H9 (cell line): ENCODE results near the gene PCBP4. TPM values are rescaled to one million over a fixed set of nuclear protein-coding genes. Genes with fewer than 3 reads are reported as not detected.

Experiments
- DNase-seq: peaks from one replicate; pipeline ENCODE4 v3.0.0-alpha.2; 2017
- H2AFZ ChIP-seq: one replicate; pipeline ENCODE4 v1.6.1; 2013; ENCODE audit warnings: mild to moderate bottlenecking, low read length, control low read depth, moderate library complexity
- H2AK5ac ChIP-seq: 2 replicates; pipeline ENCODE4 v1.6.1; 2013; ENCODE audit warnings: low read length, control low read depth, mixed read lengths; ENCODE audit not compliant: insufficient read length
- H2BK120ac ChIP-seq: one replicate; pipeline ENCODE4 v1.6.1; 2013; ENCODE audit warnings: low read depth, mild to moderate bottlenecking, low read length, control low read depth, inconsistent platforms; ENCODE audit not compliant: poor library complexity, severe bottlenecking
- H2BK12ac ChIP-seq: 2 replicates; pipeline ENCODE4 v1.6.1; 2013; ENCODE audit warnings: low read length, control low read depth, mixed read lengths, low read depth; ENCODE audit not compliant: insufficient read length
- H2BK15ac ChIP-seq: 2 replicates; pipeline ENCODE4 v1.6.1; 2013; ENCODE audit warnings: low read depth, low read length, control low read depth
- H2BK20ac ChIP-seq: one replicate; pipeline ENCODE4 v1.6.1; 2013; ENCODE audit warnings: low read depth, mild to moderate bottlenecking, low read length, control low read depth, inconsistent platforms; ENCODE audit not compliant: poor library complexity, severe bottlenecking
- H2BK5ac ChIP-seq: 2 replicates; pipeline ENCODE4 v1.6.1; 2013; ENCODE audit warnings: low read length, control low read depth, mixed read lengths; ENCODE audit not compliant: insufficient read length
- H3K14ac ChIP-seq: 2 replicates; pipeline ENCODE4 v1.6.1; 2013; ENCODE audit warnings: low read length, control low read depth; ENCODE audit not compliant: insufficient read depth
- H3K18ac ChIP-seq: 2 replicates; pipeline ENCODE4 v1.6.1; 2013; ENCODE audit warnings: low read depth, mild to moderate bottlenecking, mixed read lengths, low read length, control low read depth; ENCODE audit not compliant: insufficient read length
- H3K23ac ChIP-seq: 2 replicates; pipeline ENCODE4 v1.6.1; 2013; ENCODE audit warnings: low read length, control low read depth, mixed read lengths, low read depth; ENCODE audit not compliant: insufficient read length
- H3K23me2 ChIP-seq: 2 replicates; pipeline ENCODE4 v1.6.1; 2013; ENCODE audit warnings: low read depth, mild to moderate bottlenecking, mixed read lengths, low read length, control low read depth; ENCODE audit not compliant: insufficient read length, poor library complexity, severe bottlenecking
- H3K27ac ChIP-seq: 2 replicates; pipeline ENCODE4 v1.5.1; 2013; ENCODE audit warnings: low read length, control low read depth, mixed read lengths, low read depth; ENCODE audit not compliant: insufficient read length
- H3K27me3 ChIP-seq: 2 replicates; pipeline ENCODE4 v1.6.1; 2013; ENCODE audit warnings: low read length, control low read depth, inconsistent platforms; ENCODE audit not compliant: insufficient read depth
- H3K4ac ChIP-seq: 2 replicates; pipeline ENCODE4 v1.6.1; 2013; ENCODE audit warnings: low read depth, mild to moderate bottlenecking, control low read depth, inconsistent platforms, low read length, moderate library complexity
- H3K4me1 ChIP-seq: 2 replicates; pipeline ENCODE4 v1.6.1; 2013; ENCODE audit warnings: low read length, control low read depth, inconsistent platforms; ENCODE audit not compliant: insufficient read depth
- H3K4me2 ChIP-seq: 2 replicates; pipeline ENCODE4 v1.6.1; 2013; ENCODE audit warnings: low read length, control low read depth, mixed read lengths; ENCODE audit not compliant: insufficient read length, insufficient read depth
- H3K56ac ChIP-seq: 2 replicates; pipeline ENCODE4 v1.6.1; 2013; ENCODE audit warnings: low read depth, mild to moderate bottlenecking, mixed read lengths, low read length, control low read depth; ENCODE audit not compliant: insufficient read length
- H3K79me1 ChIP-seq: 2 replicates; pipeline ENCODE4 v1.6.1; 2013; ENCODE audit warnings: low read depth, mild to moderate bottlenecking, moderate library complexity, low read length, control low read depth, inconsistent platforms; ENCODE audit not compliant: insufficient read depth, poor library complexity, severe bottlenecking
- H3K79me2 ChIP-seq: 2 replicates; pipeline ENCODE4 v1.6.1; 2013; ENCODE audit warnings: low read length, control low read depth, inconsistent platforms; ENCODE audit not compliant: insufficient read depth
- H3K9ac ChIP-seq: 2 replicates; pipeline ENCODE4 v1.6.1; 2013; ENCODE audit warnings: low read length, control low read depth, mixed read lengths; ENCODE audit not compliant: insufficient read length; ENCODE audit errors: extremely low read depth
- H3K9me3 ChIP-seq: one replicate; pipeline ENCODE4 v1.6.1; 2013; ENCODE audit warnings: low read depth, low read length, inconsistent platforms; ENCODE audit not compliant: control insufficient read depth
- H3T11ph ChIP-seq: one replicate; pipeline ENCODE4 v1.6.1; 2013; ENCODE audit warnings: mild to moderate bottlenecking, low read length, control low read depth, inconsistent platforms
- H4K20me1 ChIP-seq: one replicate; pipeline ENCODE4 v1.6.1; 2013; ENCODE audit not compliant: control insufficient read depth, insufficient read length, insufficient read depth
- H4K5ac ChIP-seq: 2 replicates; pipeline ENCODE4 v1.6.1; 2013; ENCODE audit warnings: low read depth, mild to moderate bottlenecking, mixed read lengths, low read length, control low read depth; ENCODE audit not compliant: insufficient read length
- H4K8ac ChIP-seq: replicated peaks from 2 replicates; pipeline ENCODE4 v1.6.1; 2013; ENCODE audit warnings: low read length, control low read depth, mixed read lengths, low read depth; ENCODE audit not compliant: insufficient read length
- H4K91ac ChIP-seq: 2 replicates; pipeline ENCODE4 v1.6.1; 2013; ENCODE audit warnings: low read depth, mild to moderate bottlenecking, moderate library complexity, mixed read lengths, low read length, control low read depth; ENCODE audit not compliant: insufficient read length
- H3K27ac Mint-ChIP-seq, 3 experiments: 2 replicates in 2 of 3; 3 replicates in 1 of 3; pipeline ENCODE4 v1.8.0; 2020 to 2021; ENCODE audit warnings: mixed read lengths in 3 of 3, mild to moderate bottlenecking in 1 of 3, moderate library complexity in 1 of 3
- H3K27me3 Mint-ChIP-seq: 2 replicates; pipeline ENCODE4 v1.8.0; 2021; ENCODE audit warnings: low read depth, mild to moderate bottlenecking, moderate library complexity, mixed read lengths
- H3K36me3 Mint-ChIP-seq, 3 experiments: 2 replicates in 2 of 3; 3 replicates in 1 of 3; pipeline ENCODE4 v1.8.0; 2020 to 2021; ENCODE audit warnings: low read depth in 3 of 3, mixed read lengths in 3 of 3; ENCODE audit not compliant: insufficient read depth in 1 of 3
- H3K4me1 Mint-ChIP-seq, 2 experiments: 2 replicates each; pipeline ENCODE4 v1.8.0; 2020; ENCODE audit warnings: mixed read lengths in 2 of 2
- H3K4me3 Mint-ChIP-seq, 2 experiments: 2 replicates in 1 of 2; 3 replicates in 1 of 2; pipeline ENCODE4 v1.8.0; 2020 to 2021; ENCODE audit warnings: mild to moderate bottlenecking in 2 of 2, mixed read lengths in 2 of 2, moderate library complexity in 1 of 2
- H3K9me3 Mint-ChIP-seq, 2 experiments: 2 replicates in 1 of 2; 3 replicates in 1 of 2; pipeline ENCODE4 v1.8.0; 2020; ENCODE audit warnings: mild to moderate bottlenecking in 2 of 2, mixed read lengths in 2 of 2, moderate library complexity in 1 of 2
- WGBS: extraction: QIAGEN DNeasy Blood & Tissue Kit; methylation state at CpG from one replicate; pipeline ENCODE4 v1.1.7; 2013; ENCODE audit warnings: missing lambda C conversion rate, low lambda C conversion rate, mixed read lengths; ENCODE audit not compliant: insufficient read length; ENCODE audit errors: extremely low coverage; 5-methylcytosine and 5-hydroxymethylcytosine counted together
- total RNA-seq: library from RNA; stranded (reverse); gene quantifications from 2 replicates; pipeline ENCODE4 v1.2.1, GENCODE V29; 2021
- TF ChIP-seq, protein P1 (sequence below): fragments of 200-600 bp; sonication (generic); conservative IDR thresholded peaks from 3 replicates; pipeline ENCODE4 v1.8.0; 2021; ENCODE audit warnings: antibody characterized with exemption, mild to moderate bottlenecking

The PCBP4 gene
- total RNA-seq, 1 experiment from 2014 or later: 24.6 TPM

DNA sequence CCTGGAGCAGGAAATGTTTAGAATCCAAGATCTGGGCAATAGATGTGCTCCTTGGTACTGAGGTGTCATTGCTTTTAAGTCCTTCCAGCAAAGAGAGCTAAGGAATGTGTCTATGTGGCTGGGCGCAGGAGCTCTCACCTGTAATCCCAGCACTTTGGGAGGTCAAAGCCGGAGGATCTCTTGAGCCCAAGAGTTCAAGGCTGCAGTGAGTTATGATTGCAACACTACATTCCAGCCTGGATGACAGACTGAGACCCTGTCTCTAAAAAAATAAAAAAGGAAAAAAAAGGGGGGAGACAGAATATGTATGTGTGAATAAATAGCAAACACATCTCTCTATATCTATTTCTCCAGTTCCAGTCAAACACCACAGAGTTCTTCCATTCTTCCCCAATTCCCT is 16.4 kb downstream of the PCBP4 start:
- Histone ChIP-seq H2BK5ac (no peak overlapping the region), H4K8ac (no peak overlapping the region), H4K91ac (no peak overlapping the region), H3T11ph (no peak overlapping the region), H3K18ac (no peak overlapping the region), H3K14ac (no peak overlapping the region), H4K5ac (no peak overlapping the region), H3K23ac (no peak overlapping the region), H3K27ac (no peak overlapping the region), H2BK120ac (no peak overlapping the region), H3K9me3 (no peaks in the 10 kb centered on the region), H4K20me1 (peaks cover 6% of the 10 kb centered on the region), H2BK12ac (no peak overlapping the region), H3K23me2 (no peaks in the 10 kb centered on the region), H3K4me2 (no peak overlapping the region), H2AK5ac (no peak overlapping the region), H3K4me1 (no peaks in the 10 kb centered on the region), H2BK20ac (no peak overlapping the region), H3K56ac (no peak overlapping the region), H2AFZ (no peak overlapping the region), H3K79me2 (no peaks in the 10 kb centered on the region), H2BK15ac (no peak overlapping the region), H3K27me3 (peaks cover 21% of the 10 kb centered on the region), H3K4ac (no peak overlapping the region), H3K9ac (no peak overlapping the region), H3K79me1 (no peaks in the 10 kb centered on the region)
- no peaks in the 10 kb centered on the region for H3K9me3 Mint-ChIP-seq
- H3K27me3 Mint-ChIP-seq: peaks cover 95% of the 10 kb centered on the region
- no CpG with 5 or more reads among the region's 2 CpGs for WGBS
- no peaks in the 10 kb centered on the region; a peak in 1 of 4 replicates for H3K4me1 Mint-ChIP-seq
- TF ChIP-seq, protein P1, sequence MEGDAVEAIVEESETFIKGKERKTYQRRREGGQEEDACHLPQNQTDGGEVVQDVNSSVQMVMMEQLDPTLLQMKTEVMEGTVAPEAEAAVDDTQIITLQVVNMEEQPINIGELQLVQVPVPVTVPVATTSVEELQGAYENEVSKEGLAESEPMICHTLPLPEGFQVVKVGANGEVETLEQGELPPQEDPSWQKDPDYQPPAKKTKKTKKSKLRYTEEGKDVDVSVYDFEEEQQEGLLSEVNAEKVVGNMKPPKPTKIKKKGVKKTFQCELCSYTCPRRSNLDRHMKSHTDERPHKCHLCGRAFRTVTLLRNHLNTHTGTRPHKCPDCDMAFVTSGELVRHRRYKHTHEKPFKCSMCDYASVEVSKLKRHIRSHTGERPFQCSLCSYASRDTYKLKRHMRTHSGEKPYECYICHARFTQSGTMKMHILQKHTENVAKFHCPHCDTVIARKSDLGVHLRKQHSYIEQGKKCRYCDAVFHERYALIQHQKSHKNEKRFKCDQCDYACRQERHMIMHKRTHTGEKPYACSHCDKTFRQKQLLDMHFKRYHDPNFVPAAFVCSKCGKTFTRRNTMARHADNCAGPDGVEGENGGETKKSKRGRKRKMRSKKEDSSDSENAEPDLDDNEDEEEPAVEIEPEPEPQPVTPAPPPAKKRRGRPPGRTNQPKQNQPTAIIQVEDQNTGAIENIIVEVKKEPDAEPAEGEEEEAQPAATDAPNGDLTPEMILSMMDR: no peak
- no peaks in the 10 kb centered on the region for H3K36me3 Mint-ChIP-seq
- no peak overlapping the region for H3K4me3 Mint-ChIP-seq
- DNase-seq: no peak
- H3K27ac Mint-ChIP-seq: no peak overlapping the region
